ENCODE measurements around the gene L3MBTL4. TPM values are rescaled to one million over a fixed set of nuclear protein-coding genes. Genes with fewer than 3 reads are reported as not detected.
"Not testable (repeated sequence)": the region's sequence is repeated elsewhere in the genome, so short reads cannot be mapped to it uniquely, and the experiment has no call there.

Gene L3MBTL4
- total RNA-seq, 4 donors from 2014 or later = 11.3 to 16.3 (median 11.8) TPM

DNA sequence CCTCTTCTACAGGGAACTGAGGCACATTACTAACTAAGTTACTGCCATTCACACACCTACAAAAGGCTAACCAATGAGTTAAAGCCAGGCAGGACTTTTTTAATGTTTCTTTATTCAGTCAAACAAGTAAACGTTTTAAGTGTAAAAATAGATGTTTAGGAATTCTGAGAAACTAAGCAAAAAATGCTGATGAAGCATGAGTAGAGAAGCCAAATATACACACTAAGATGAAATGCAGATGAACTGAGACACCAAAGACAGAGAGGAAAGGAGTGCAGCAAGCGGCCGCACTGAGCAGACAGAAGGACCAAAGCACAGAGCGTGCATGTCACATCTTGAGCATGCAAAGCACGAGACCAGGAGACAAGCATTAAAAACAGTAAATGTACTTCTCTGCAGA lies 17.9 kb downstream of the L3MBTL4 start:
- TF ChIP-seq POLR2A (IDR thresholded peaks at IDR 0.05) = no peak
- TF ChIP-seq, protein P1, sequence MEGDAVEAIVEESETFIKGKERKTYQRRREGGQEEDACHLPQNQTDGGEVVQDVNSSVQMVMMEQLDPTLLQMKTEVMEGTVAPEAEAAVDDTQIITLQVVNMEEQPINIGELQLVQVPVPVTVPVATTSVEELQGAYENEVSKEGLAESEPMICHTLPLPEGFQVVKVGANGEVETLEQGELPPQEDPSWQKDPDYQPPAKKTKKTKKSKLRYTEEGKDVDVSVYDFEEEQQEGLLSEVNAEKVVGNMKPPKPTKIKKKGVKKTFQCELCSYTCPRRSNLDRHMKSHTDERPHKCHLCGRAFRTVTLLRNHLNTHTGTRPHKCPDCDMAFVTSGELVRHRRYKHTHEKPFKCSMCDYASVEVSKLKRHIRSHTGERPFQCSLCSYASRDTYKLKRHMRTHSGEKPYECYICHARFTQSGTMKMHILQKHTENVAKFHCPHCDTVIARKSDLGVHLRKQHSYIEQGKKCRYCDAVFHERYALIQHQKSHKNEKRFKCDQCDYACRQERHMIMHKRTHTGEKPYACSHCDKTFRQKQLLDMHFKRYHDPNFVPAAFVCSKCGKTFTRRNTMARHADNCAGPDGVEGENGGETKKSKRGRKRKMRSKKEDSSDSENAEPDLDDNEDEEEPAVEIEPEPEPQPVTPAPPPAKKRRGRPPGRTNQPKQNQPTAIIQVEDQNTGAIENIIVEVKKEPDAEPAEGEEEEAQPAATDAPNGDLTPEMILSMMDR (IDR thresholded peaks at IDR 0.05) = no peak
- 62 to 64% methylated on average over 5 of the region's 5 CpGs for WGBS, 2 donors
- H3K4me3 ChIP-seq (ENCODE audit: low read depth, poor library complexity, severe bottlenecking) = no peak overlapping the region
- DNase-seq (ENCODE audit: low spot score in 2 of 2) = peak in 1 of 2 donors; percentile 34
- intact Hi-C loops (cut with DNase I; ENCODE audit: low total_unique reads) = no loop called here

GRCh38 chr18:6396276-6396675 lies 18.4 kb downstream of the L3MBTL4 start:
- intact Hi-C loops (cut with DNase I; ENCODE audit: low total_unique reads) = no loop called here
- DNase-seq (ENCODE audit: low spot score in 2 of 2) = peak in 1 of 2 donors; percentile 53
- H3K4me3 ChIP-seq (ENCODE audit: low read depth, poor library complexity, severe bottlenecking) = no peak overlapping the region
- TF ChIP-seq POLR2A (IDR thresholded peaks at IDR 0.05) = no peak
- TF ChIP-seq, protein P1 (IDR thresholded peaks at IDR 0.05) = no peak
- WGBS, 2 donors = 79 to 85% methylated on average over 2 of the region's 2 CpGs

- intact Hi-C loops (cut with DNase I; ENCODE audit: low total_unique reads) = no loop called here
- no peak overlapping the region for H3K4me3 ChIP-seq (ENCODE audit: low read depth, poor library complexity, severe bottlenecking)
- no peak for TF ChIP-seq POLR2A (IDR thresholded peaks at IDR 0.05)
- TF ChIP-seq, protein P1 (IDR thresholded peaks at IDR 0.05) = no peak
- no peak for DNase-seq (ENCODE audit: low spot score in 2 of 2)
- WGBS, 2 donors = 46 to 80% methylated on average over 2 of the region's 2 CpGs
Observed at GRCh38 chr18:6389005-6389404, 25.7 kb downstream of the L3MBTL4 start.

DNA sequence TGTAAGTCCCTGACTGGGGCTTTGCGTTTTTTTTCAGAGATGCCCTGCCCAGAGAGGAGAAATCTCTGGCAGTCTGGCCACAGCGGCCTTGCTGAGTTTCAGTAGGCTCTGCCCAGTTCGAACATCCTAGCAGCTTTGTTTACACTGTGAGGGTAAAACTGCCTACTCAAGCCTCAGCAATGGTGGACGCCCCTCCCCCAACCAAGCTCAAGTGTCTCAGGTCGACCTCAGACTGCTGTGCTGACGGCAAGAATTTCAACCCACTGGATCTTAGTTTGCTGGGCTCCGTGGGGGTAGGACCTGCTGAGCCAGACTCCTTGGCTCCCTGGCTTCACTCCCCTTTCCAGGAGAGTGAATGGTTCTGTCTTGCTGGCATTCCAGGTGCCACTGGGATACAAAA lies 31.7 kb downstream of the L3MBTL4 start:
- TF ChIP-seq, protein P1 (IDR thresholded peaks at IDR 0.05) = no peak
- TF ChIP-seq POLR2A (IDR thresholded peaks at IDR 0.05) = no peak
- intact Hi-C loops (cut with DNase I; ENCODE audit: low total_unique reads) = no loop called here
- no peak for DNase-seq (ENCODE audit: low spot score in 2 of 2)
- no peak overlapping the region for H3K4me3 ChIP-seq (ENCODE audit: low read depth, poor library complexity, severe bottlenecking)
- 58 to 76% methylated on average over 7 of the region's 7 CpGs for WGBS, 2 donors

- intact Hi-C loops (cut with DNase I; ENCODE audit: low total_unique reads); DNase-seq (ENCODE audit: low spot score in 2 of 2); H3K4me3 ChIP-seq (ENCODE audit: low read depth, poor library complexity, severe bottlenecking): not testable (repeated sequence)
- 91 to 96% methylated on average over 2 of the region's 2 CpGs for WGBS, 2 donors
Observed at GRCh38 chr18:6377473-6377872, 37.2 kb downstream of the L3MBTL4 start.

DNA sequence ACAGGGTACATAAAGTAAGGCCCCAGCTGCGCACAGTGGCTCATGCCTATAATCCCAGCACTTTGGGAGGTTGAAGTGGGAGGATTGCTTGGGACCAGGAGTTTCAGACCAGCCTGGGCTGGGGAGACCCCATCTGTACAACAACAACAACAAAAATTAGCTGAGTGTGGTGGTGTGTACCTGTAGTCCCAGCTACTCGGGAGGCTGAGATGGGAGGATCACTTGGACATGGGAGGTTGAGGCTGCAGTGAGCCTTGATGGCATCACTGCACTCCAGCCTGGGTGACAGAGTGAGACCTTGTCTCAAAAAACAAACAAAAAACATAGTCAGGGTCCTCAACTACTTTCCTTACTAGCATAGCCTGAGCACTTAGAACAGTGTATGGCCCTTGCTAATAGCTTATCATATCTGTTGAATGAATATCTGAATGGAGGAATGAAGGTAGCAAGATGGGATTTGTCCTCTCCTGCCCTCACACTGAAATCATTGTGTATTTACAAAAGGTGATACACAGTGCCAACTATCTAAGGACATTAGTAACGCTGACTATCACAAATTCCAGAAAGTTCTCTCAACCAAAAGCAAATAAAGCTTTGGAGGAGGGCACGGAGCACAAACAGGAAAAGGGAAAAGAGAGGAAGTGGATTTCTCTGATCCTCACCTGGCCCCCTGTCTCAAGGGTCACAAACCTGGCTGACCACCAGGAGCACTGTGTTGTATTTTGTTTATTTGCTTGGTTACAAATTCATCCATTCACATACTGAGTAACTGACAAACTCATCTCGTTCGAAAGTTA lies 38.1 kb downstream of the L3MBTL4 start:
- intact Hi-C loops (cut with DNase I; ENCODE audit: low total_unique reads) = no loop called here
- no peak overlapping the region for H3K4me3 ChIP-seq (ENCODE audit: low read depth, poor library complexity, severe bottlenecking)
- no peak for DNase-seq (ENCODE audit: low spot score in 2 of 2)
- TF ChIP-seq, protein P1 (IDR thresholded peaks at IDR 0.05) = no peak
- TF ChIP-seq POLR2A (IDR thresholded peaks at IDR 0.05) = no peak
- WGBS, 2 donors = 89 to 92% methylated on average over 6 of the region's 6 CpGs
